ENCODE data around the gene TCEA3.

DNA sequence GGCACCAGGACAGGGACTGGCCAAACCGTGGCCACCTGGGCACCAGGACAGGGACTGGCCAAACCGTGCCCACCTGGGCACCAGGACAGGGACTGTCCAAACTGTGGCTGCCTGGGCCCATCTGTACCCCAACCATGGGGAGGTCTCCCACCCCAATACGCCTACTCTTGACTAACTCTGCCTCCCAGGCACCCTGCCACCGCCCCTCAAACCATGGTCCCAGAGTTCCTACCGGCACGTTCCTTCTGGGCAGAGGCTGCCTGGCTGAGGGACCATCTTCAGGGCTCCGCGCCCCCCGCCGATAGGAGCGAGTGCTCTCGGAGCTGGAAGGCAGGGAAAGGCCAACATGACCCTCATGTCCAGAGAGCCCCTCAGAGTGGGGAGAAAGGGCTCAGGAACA is 6.3 kb upstream of the TCEA3 start:
- TF ChIP-seq, protein P1, sequence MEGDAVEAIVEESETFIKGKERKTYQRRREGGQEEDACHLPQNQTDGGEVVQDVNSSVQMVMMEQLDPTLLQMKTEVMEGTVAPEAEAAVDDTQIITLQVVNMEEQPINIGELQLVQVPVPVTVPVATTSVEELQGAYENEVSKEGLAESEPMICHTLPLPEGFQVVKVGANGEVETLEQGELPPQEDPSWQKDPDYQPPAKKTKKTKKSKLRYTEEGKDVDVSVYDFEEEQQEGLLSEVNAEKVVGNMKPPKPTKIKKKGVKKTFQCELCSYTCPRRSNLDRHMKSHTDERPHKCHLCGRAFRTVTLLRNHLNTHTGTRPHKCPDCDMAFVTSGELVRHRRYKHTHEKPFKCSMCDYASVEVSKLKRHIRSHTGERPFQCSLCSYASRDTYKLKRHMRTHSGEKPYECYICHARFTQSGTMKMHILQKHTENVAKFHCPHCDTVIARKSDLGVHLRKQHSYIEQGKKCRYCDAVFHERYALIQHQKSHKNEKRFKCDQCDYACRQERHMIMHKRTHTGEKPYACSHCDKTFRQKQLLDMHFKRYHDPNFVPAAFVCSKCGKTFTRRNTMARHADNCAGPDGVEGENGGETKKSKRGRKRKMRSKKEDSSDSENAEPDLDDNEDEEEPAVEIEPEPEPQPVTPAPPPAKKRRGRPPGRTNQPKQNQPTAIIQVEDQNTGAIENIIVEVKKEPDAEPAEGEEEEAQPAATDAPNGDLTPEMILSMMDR (IDR thresholded peaks at IDR 0.05): no peak
- TF ChIP-seq POLR2AphosphoS5 (IDR thresholded peaks at IDR 0.05): no peak
- TF ChIP-seq POLR2A (IDR thresholded peaks at IDR 0.05): no peak

All from gastroesophageal sphincter (tissue), 3 donors.